ENCODE data around the gene DNAAF5. TPM values are rescaled to one million over a fixed set of nuclear protein-coding genes. Genes with fewer than 3 reads are reported as not detected.

Gene DNAAF5
- total and polyA plus RNA-seq, 9 of the 15 experiments (the other 6 are each of a cell fraction or from before 2014, with no cell fraction given), result 3.1 to 69.7 (median 19.1) TPM

DNA sequence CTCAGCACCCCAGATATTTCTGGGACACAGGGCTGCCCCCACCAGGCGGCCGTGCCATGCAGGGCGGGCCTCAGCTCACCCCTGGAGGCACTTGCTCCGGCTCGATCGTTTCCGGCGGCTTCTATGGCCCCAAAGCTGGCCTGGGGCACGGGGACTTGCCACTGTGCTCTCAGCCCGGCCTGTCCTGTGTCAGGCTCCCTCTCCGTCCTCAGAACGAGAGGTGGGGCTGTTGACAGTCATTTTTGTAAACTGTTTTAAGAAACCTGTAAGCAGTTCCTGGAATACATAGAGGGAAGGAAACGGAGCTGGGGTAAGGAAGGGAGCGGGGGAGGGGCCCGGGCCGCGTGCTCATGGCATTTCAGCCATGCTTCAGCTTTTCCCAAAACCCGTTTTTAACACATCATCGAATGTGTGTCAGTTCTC, 31.3 kb downstream of the DNAAF5 start (continued):
- TF ChIP-seq, protein P1, sequence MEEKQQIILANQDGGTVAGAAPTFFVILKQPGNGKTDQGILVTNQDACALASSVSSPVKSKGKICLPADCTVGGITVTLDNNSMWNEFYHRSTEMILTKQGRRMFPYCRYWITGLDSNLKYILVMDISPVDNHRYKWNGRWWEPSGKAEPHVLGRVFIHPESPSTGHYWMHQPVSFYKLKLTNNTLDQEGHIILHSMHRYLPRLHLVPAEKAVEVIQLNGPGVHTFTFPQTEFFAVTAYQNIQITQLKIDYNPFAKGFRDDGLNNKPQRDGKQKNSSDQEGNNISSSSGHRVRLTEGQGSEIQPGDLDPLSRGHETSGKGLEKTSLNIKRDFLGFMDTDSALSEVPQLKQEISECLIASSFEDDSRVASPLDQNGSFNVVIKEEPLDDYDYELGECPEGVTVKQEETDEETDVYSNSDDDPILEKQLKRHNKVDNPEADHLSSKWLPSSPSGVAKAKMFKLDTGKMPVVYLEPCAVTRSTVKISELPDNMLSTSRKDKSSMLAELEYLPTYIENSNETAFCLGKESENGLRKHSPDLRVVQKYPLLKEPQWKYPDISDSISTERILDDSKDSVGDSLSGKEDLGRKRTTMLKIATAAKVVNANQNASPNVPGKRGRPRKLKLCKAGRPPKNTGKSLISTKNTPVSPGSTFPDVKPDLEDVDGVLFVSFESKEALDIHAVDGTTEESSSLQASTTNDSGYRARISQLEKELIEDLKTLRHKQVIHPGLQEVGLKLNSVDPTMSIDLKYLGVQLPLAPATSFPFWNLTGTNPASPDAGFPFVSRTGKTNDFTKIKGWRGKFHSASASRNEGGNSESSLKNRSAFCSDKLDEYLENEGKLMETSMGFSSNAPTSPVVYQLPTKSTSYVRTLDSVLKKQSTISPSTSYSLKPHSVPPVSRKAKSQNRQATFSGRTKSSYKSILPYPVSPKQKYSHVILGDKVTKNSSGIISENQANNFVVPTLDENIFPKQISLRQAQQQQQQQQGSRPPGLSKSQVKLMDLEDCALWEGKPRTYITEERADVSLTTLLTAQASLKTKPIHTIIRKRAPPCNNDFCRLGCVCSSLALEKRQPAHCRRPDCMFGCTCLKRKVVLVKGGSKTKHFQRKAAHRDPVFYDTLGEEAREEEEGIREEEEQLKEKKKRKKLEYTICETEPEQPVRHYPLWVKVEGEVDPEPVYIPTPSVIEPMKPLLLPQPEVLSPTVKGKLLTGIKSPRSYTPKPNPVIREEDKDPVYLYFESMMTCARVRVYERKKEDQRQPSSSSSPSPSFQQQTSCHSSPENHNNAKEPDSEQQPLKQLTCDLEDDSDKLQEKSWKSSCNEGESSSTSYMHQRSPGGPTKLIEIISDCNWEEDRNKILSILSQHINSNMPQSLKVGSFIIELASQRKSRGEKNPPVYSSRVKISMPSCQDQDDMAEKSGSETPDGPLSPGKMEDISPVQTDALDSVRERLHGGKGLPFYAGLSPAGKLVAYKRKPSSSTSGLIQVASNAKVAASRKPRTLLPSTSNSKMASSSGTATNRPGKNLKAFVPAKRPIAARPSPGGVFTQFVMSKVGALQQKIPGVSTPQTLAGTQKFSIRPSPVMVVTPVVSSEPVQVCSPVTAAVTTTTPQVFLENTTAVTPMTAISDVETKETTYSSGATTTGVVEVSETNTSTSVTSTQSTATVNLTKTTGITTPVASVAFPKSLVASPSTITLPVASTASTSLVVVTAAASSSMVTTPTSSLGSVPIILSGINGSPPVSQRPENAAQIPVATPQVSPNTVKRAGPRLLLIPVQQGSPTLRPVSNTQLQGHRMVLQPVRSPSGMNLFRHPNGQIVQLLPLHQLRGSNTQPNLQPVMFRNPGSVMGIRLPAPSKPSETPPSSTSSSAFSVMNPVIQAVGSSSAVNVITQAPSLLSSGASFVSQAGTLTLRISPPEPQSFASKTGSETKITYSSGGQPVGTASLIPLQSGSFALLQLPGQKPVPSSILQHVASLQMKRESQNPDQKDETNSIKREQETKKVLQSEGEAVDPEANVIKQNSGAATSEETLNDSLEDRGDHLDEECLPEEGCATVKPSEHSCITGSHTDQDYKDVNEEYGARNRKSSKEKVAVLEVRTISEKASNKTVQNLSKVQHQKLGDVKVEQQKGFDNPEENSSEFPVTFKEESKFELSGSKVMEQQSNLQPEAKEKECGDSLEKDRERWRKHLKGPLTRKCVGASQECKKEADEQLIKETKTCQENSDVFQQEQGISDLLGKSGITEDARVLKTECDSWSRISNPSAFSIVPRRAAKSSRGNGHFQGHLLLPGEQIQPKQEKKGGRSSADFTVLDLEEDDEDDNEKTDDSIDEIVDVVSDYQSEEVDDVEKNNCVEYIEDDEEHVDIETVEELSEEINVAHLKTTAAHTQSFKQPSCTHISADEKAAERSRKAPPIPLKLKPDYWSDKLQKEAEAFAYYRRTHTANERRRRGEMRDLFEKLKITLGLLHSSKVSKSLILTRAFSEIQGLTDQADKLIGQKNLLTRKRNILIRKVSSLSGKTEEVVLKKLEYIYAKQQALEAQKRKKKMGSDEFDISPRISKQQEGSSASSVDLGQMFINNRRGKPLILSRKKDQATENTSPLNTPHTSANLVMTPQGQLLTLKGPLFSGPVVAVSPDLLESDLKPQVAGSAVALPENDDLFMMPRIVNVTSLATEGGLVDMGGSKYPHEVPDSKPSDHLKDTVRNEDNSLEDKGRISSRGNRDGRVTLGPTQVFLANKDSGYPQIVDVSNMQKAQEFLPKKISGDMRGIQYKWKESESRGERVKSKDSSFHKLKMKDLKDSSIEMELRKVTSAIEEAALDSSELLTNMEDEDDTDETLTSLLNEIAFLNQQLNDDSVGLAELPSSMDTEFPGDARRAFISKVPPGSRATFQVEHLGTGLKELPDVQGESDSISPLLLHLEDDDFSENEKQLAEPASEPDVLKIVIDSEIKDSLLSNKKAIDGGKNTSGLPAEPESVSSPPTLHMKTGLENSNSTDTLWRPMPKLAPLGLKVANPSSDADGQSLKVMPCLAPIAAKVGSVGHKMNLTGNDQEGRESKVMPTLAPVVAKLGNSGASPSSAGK (IDR thresholded peaks at IDR 0.05), result peak; percentile 84
- TF ChIP-seq, protein P2, sequence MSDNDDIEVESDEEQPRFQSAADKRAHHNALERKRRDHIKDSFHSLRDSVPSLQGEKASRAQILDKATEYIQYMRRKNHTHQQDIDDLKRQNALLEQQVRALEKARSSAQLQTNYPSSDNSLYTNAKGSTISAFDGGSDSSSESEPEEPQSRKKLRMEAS (CRISPR knock-in tag; IDR thresholded peaks at IDR 0.05), result 0 out of 2 replicates have a peak, but pooled peaks have one; percentile 31
- TF ChIP-seq EGR1 (conservative IDR thresholded peaks at IDR 0.05) (no peak), FOXM1 (IDR thresholded peaks at IDR 0.05; ENCODE audit: low read depth) (no peak), FOXM1 (CRISPR knock-in tag; IDR thresholded peaks at IDR 0.05; ENCODE audit: low read depth) (no peak), ZNF324 (CRISPR knock-in tag; IDR thresholded peaks at IDR 0.05) (no peak), RBM15 (IDR thresholded peaks at IDR 0.05; ENCODE audit: insufficient read depth, low read length) (no peak), ZNF785 (CRISPR knock-in tag; IDR thresholded peaks at IDR 0.05) (no peak), ZNF253 (CRISPR knock-in tag; conservative IDR thresholded peaks at IDR 0.05) (no peak), FOXP1 (CRISPR knock-in tag; IDR thresholded peaks at IDR 0.05) (no peak), KLF1 (tag; IDR thresholded peaks at IDR 0.05) (no peak), ZSCAN32 (CRISPR knock-in tag; IDR thresholded peaks at IDR 0.05) (no peak), NR2C1 (IDR thresholded peaks at IDR 0.05) (no peak), NR2C1 (tag; IDR thresholded peaks at IDR 0.05) (no peak), DMBX1 (CRISPR knock-in tag; IDR thresholded peaks at IDR 0.05; ENCODE audit: borderline replicate concordance) (no peak), ADNP (tag; IDR thresholded peaks at IDR 0.05) (no peak), RBM22 (IDR thresholded peaks at IDR 0.05; ENCODE audit: low read depth, low read length, poor library complexity, severe bottlenecking) (no peak)
- TF ChIP-seq, protein P3, sequence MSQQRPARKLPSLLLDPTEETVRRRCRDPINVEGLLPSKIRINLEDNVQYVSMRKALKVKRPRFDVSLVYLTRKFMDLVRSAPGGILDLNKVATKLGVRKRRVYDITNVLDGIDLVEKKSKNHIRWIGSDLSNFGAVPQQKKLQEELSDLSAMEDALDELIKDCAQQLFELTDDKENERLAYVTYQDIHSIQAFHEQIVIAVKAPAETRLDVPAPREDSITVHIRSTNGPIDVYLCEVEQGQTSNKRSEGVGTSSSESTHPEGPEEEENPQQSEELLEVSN (IDR thresholded peaks at IDR 0.05; ENCODE audit: borderline replicate concordance in 1 of 2, extremely low read depth in 1 of 2, insufficient read depth in 1 of 2, insufficient read length in 1 of 2, low read depth in 1 of 2, low read length in 1 of 2, poor library complexity in 1 of 2, severe bottlenecking in 1 of 2), result peak in 1 of 2 experiments; percentile 44

All from K562 (cell line).